Renal cortical epithelial cell (primary cell): Measurements from ENCODE around the gene SLC25A47. TPM values are rescaled to one million over a fixed set of nuclear protein-coding genes. Genes with fewer than 3 reads are reported as not detected.
"Not testable (repeated sequence)": the region's sequence is repeated elsewhere in the genome, so short reads cannot be mapped to it uniquely, and the experiment has no call there.

Experiments
- DNase-seq: peaks from one replicate; pipeline ENCODE4 v3.0.0-alpha.2; 2011; ENCODE audit warnings: low read depth
- total RNA-seq: library from RNA; depleted of rRNA; stranded (reverse); fragments of >200 nt; gene quantifications from 2 replicates; pipeline ENCODE4 v1.2.3, GENCODE V29; 2014

SLC25A47 gene
- total RNA-seq, 1 donor from 2014 or later: not detected

GRCh38 chr14:100325231-100325632 is 2.1 kb downstream of the SLC25A47 start:
- peak; percentile 39 for DNase-seq

GRCh38 chr14:100325958-100326357 is 2.8 kb downstream of the SLC25A47 start:
- no peak for DNase-seq

- DNase-seq: no peak
Measured at GRCh38 chr14:100327128-100327527, 4.0 kb downstream of the SLC25A47 start.

GRCh38 chr14:100328495-100329163 is 5.5 kb downstream of the SLC25A47 start:
- DNase-seq: no peak

- no peak for DNase-seq
Measured at GRCh38 chr14:100329233-100330006, 6.3 kb downstream of the SLC25A47 start.

GRCh38 chr14:100330007-100330344 is 6.8 kb downstream of the SLC25A47 start:
- DNase-seq: no peak

GRCh38 chr14:100330388-100330931 is 7.3 kb downstream of the SLC25A47 start:
- DNase-seq: no peak

GRCh38 chr14:100332071-100332639 is 9.0 kb downstream of the SLC25A47 start:
- DNase-seq: no peak

- peak; percentile 66 for DNase-seq
Measured at GRCh38 chr14:100332797-100333196, 9.7 kb downstream of the SLC25A47 start.

- DNase-seq: no peak
Measured at GRCh38 chr14:100333311-100333710, 10.2 kb downstream of the SLC25A47 start.

- no peak for DNase-seq
Measured at GRCh38 chr14:100333827-100334226, 10.7 kb downstream of the SLC25A47 start.

- no peak for DNase-seq
Measured at GRCh38 chr14:100334904-100335303, 11.8 kb downstream of the SLC25A47 start.

- no peak for DNase-seq
Measured at GRCh38 chr14:100336618-100337530, 13.7 kb downstream of the SLC25A47 start.

- DNase-seq: no peak
Measured at GRCh38 chr14:100339766-100340422, 16.8 kb downstream of the SLC25A47 start.

GRCh38 chr14:100340423-100340813 is 17.3 kb downstream of the SLC25A47 start:
- no peak for DNase-seq

GRCh38 chr14:100341301-100342031 is 18.3 kb downstream of the SLC25A47 start:
- DNase-seq: peak; percentile 96

- DNase-seq: no peak
Measured at GRCh38 chr14:100342195-100342594, 19.1 kb downstream of the SLC25A47 start.

- not testable (repeated sequence) for DNase-seq
Measured at GRCh38 chr14:100342826-100343225, 19.7 kb downstream of the SLC25A47 start.

GRCh38 chr14:100344657-100345056 is 21.5 kb downstream of the SLC25A47 start:
- not testable (repeated sequence) for DNase-seq

GRCh38 chr14:100345711-100346110 is 22.6 kb downstream of the SLC25A47 start:
- DNase-seq: no peak
